A549 (cell line): ENCODE results near the gene CIAO3.

ENCODE experiments used
- CHD4 ChIP-seq: fragments of 200-600 bp; sonication (generic); IDR thresholded peaks from 2 replicates; pipeline ENCODE4 v1.6.1; 2016; ENCODE audit warnings: antibody characterized with exemption, mild to moderate bottlenecking, borderline replicate concordance
- POLR2A ChIP-seq: IDR thresholded peaks from 2 replicates; pipeline ENCODE4 v1.6.1; 2012; ENCODE audit warnings: mild to moderate bottlenecking, low read length
- POLR2AphosphoS2 ChIP-seq: conservative IDR thresholded peaks from 2 replicates; pipeline ENCODE4 v1.6.1; 2012; ENCODE audit warnings: low read length, improper control_type of control experiment, inconsistent platforms
- TF ChIP-seq, protein P1 (sequence below): fragments of 150-350 bp; IDR thresholded peaks from 2 replicates; pipeline ENCODE4 v1.6.1; 2014; ENCODE audit warnings: low read depth, mild to moderate bottlenecking, low read length

DNA sequence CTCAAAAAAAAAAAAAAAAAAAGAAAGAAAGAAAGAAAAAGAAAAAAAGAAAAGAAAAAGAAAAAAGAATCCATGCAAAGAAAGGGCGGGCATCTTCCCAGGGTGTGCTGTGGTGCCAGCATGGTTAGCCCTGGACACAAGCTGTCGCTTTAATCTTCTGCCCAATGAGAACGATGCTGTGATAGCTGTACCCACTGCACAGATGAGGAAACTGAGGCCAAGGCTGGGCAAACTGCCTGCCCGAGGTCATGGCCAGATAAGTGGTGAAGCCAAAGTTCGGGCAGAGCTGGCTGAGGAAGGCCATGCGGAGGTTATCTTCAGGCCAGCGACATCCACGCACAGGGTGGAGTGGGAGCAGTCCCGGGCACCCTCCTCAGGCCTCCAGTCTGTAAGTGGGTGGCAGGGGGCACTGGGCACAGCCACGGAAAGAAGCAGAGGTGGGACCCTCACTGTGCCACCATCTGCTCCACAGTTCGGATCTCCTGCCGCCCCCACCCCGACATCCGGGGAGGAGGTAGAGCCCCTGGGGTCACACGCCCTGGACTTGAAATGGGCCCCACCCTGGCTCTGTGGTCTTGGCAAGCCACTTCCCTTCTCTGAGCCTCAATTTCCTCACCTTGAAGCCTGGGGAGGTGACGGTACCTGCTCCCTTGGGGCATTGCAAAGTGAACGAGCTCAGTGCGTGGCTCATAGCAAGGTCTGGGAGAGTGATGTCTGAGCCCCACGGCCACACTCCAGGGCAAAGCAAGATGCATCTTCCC lies 41.7 kb downstream of the CIAO3 start:
- TF ChIP-seq POLR2AphosphoS2 (no peak), CHD4 (no peak), POLR2A (no peak)
- TF ChIP-seq, protein P1, sequence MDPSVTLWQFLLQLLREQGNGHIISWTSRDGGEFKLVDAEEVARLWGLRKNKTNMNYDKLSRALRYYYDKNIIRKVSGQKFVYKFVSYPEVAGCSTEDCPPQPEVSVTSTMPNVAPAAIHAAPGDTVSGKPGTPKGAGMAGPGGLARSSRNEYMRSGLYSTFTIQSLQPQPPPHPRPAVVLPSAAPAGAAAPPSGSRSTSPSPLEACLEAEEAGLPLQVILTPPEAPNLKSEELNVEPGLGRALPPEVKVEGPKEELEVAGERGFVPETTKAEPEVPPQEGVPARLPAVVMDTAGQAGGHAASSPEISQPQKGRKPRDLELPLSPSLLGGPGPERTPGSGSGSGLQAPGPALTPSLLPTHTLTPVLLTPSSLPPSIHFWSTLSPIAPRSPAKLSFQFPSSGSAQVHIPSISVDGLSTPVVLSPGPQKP = no peak
